ENCODE results near the gene HSH2D. TPM values are rescaled to one million over a fixed set of nuclear protein-coding genes. Genes with fewer than 3 reads are reported as not detected.
"Not testable (repeated sequence)": the region's sequence is repeated elsewhere in the genome, so short reads cannot be mapped to it uniquely, and the experiment has no call there.

The HSH2D gene
- total RNA-seq, 1 experiment from 2014 or later, result 0.07 TPM

DNA sequence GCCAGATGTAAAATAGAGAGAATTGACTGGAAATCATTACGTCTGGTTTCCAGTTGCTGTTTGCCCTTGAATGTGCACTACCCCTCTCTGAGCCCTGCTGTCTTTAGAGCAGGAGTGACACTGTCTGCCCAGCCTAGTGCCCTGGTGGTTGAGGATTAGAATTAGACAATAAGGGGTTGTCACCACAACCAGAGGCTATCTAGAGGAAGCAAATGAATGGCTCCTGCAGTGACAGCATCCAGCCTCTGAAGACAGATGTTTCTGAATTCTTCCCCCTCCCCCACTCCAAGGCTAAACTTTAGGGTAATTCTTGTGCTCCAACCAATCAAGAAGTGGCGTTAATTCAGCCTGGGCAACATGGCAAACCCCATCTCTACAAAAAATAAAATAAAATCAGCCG lies 29.8 kb upstream of the HSH2D start:
- H3K36me3 ChIP-seq (replicated peaks; ENCODE audit: control insufficient read depth, insufficient read depth, low read length), result peaks cover 13% of the 10 kb centered on the region
- no peak overlapping the region for H3K4me3 ChIP-seq (ENCODE audit: insufficient read depth, low read depth, low read length)
- no peak for DNase-seq
- H3K27me3 ChIP-seq (ENCODE audit: control insufficient read depth, insufficient read depth, low read length), result no peaks in the 10 kb centered on the region

GRCh38 chr19:16115301-16116039 lies 28.0 kb upstream of the HSH2D start:
- no peak overlapping the region for H3K4me3 ChIP-seq (ENCODE audit: insufficient read depth, low read depth, low read length)
- peaks cover 20% of the 10 kb centered on the region for H3K36me3 ChIP-seq (replicated peaks; ENCODE audit: control insufficient read depth, insufficient read depth, low read length)
- DNase-seq, result no peak
- H3K27me3 ChIP-seq (ENCODE audit: control insufficient read depth, insufficient read depth, low read length), result no peaks in the 10 kb centered on the region

GRCh38 chr19:16116067-16116466 lies 27.4 kb upstream of the HSH2D start:
- no peaks in the 10 kb centered on the region for H3K27me3 ChIP-seq (ENCODE audit: control insufficient read depth, insufficient read depth, low read length)
- DNase-seq, result no peak
- H3K36me3 ChIP-seq (replicated peaks; ENCODE audit: control insufficient read depth, insufficient read depth, low read length), result peaks cover 20% of the 10 kb centered on the region
- H3K4me3 ChIP-seq (ENCODE audit: insufficient read depth, low read depth, low read length), result no peak overlapping the region

DNA sequence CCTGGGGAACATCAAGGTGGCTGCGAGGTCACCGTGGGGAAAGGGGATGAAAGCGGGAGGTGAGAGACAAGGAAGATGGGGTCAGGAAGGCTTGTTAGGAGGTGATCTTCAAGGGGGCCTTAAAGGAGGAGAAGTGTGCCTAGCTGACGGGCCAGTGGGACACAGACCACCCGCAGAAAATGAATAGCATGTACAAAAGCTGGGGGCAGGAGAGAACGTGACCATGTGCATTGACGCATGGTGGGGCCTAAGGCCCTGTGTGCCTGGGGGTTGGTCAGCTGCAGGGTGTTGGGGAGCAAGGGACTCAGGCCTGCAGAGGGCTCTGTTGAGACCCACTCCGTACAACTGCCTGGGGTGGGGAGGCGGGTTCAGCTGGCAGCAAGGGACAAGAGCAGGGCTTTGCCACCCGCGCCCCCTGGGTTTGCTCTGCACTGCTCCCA lies 25.9 kb upstream of the HSH2D start:
- Histone ChIP-seq H3K4me3 (ENCODE audit: insufficient read depth, low read depth, low read length) (no peak overlapping the region), H3K27me3 (ENCODE audit: control insufficient read depth, insufficient read depth, low read length) (no peaks in the 10 kb centered on the region), H3K36me3 (replicated peaks; ENCODE audit: control insufficient read depth, insufficient read depth, low read length) (peaks cover 27% of the 10 kb centered on the region)
- DNase-seq, result peak; percentile 79

DNA sequence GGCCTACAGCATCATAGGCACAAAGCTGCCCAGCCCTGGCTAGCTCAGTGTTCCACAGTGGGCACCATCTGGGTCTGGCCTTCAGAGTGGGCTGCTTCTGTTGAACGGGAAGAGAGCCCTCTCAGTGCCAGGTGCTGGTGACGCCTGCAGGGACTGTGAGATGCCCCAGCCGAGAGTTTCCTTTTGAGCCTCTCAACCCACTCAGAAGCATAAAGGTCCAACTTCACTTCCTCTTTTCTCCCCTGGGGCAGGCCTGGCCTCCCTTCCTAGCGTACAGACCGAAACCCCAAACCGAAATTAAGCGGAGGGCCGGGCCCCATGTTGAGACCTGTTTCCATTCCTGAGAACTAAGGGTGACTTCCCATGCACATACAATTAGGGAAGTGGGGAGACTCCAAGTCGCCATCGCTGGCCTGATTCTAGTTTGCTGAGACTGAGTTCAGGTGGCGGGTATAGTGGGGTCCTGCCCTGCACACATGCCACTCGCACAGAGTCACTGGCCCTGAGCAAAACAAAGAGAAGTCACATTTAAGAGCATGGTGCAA lies 24.9 kb upstream of the HSH2D start:
- no peak for DNase-seq
- Histone ChIP-seq H3K36me3 (replicated peaks; ENCODE audit: control insufficient read depth, insufficient read depth, low read length) (peaks cover 26% of the 10 kb centered on the region), H3K4me3 (ENCODE audit: insufficient read depth, low read depth, low read length) (no peak overlapping the region), H3K27me3 (ENCODE audit: control insufficient read depth, insufficient read depth, low read length) (no peaks in the 10 kb centered on the region)

- H3K36me3 ChIP-seq (replicated peaks; ENCODE audit: control insufficient read depth, insufficient read depth, low read length), result peaks cover 29% of the 10 kb centered on the region
- H3K4me3 ChIP-seq (ENCODE audit: insufficient read depth, low read depth, low read length); H3K27me3 ChIP-seq (ENCODE audit: control insufficient read depth, insufficient read depth, low read length); DNase-seq: not testable (repeated sequence)
These were observed 24.2 kb upstream of the HSH2D start for GRCh38 chr19:16119075-16119857.

DNA sequence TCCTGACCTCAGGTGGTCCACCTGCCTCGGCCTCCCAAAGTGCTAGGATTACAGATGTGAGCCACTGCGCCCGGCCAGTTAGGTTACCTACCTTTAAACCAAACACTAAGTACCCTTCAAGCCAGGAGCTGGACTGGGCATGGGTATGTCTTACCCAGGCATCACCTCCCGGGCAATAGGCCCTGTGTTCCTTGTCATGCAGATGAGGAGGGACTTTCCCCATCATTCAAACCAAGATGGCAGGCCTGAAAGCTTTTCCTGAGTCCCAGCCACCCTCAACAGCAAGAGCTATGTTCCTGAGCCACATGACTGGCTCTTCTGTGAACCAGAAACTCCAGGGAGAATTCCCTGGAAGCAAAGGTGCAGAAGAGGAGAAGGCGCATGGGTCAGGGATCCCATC lies 22.3 kb upstream of the HSH2D start:
- Histone ChIP-seq H3K36me3 (replicated peaks; ENCODE audit: control insufficient read depth, insufficient read depth, low read length) (peaks cover 32% of the 10 kb centered on the region), H3K27me3 (ENCODE audit: control insufficient read depth, insufficient read depth, low read length) (no peaks in the 10 kb centered on the region), H3K4me3 (ENCODE audit: insufficient read depth, low read depth, low read length) (no peak overlapping the region)
- peak; percentile 56 for DNase-seq

GRCh38 chr19:16121967-16122366 lies 21.5 kb upstream of the HSH2D start:
- Histone ChIP-seq H3K4me3 (ENCODE audit: insufficient read depth, low read depth, low read length) (no peak overlapping the region), H3K36me3 (replicated peaks; ENCODE audit: control insufficient read depth, insufficient read depth, low read length) (peaks cover 36% of the 10 kb centered on the region), H3K27me3 (ENCODE audit: control insufficient read depth, insufficient read depth, low read length) (no peaks in the 10 kb centered on the region)
- DNase-seq, result no peak

GRCh38 chr19:16124953-16125352 lies 18.5 kb upstream of the HSH2D start:
- no peak overlapping the region for H3K4me3 ChIP-seq (ENCODE audit: insufficient read depth, low read depth, low read length)

GRCh38 chr19:16125737-16126495 lies 17.6 kb upstream of the HSH2D start:
- DNase-seq, result no peak
- no peaks in the 10 kb centered on the region for H3K27me3 ChIP-seq (ENCODE audit: control insufficient read depth, insufficient read depth, low read length)
- peaks cover 39% of the 10 kb centered on the region for H3K36me3 ChIP-seq (replicated peaks; ENCODE audit: control insufficient read depth, insufficient read depth, low read length)
- H3K4me3 ChIP-seq (ENCODE audit: insufficient read depth, low read depth, low read length), result no peak overlapping the region

More at GRCh38 chr19:16124953-16125352, 18.5 kb upstream of the HSH2D start:
- DNase-seq, result no peak
- H3K27me3 ChIP-seq (ENCODE audit: control insufficient read depth, insufficient read depth, low read length), result no peaks in the 10 kb centered on the region
- H3K36me3 ChIP-seq (replicated peaks; ENCODE audit: control insufficient read depth, insufficient read depth, low read length), result peaks cover 39% of the 10 kb centered on the region

GRCh38 chr19:16127080-16127479 lies 16.4 kb upstream of the HSH2D start:
- H3K4me3 ChIP-seq (ENCODE audit: insufficient read depth, low read depth, low read length), result no peak overlapping the region
- no peak for DNase-seq
- no peaks in the 10 kb centered on the region for H3K27me3 ChIP-seq (ENCODE audit: control insufficient read depth, insufficient read depth, low read length)
- H3K36me3 ChIP-seq (replicated peaks; ENCODE audit: control insufficient read depth, insufficient read depth, low read length), result peaks cover 34% of the 10 kb centered on the region

GRCh38 chr19:16127776-16128371 lies 15.6 kb upstream of the HSH2D start:
- H3K4me3 ChIP-seq (ENCODE audit: insufficient read depth, low read depth, low read length), result no peak overlapping the region
- no peak for DNase-seq
- no peaks in the 10 kb centered on the region for H3K27me3 ChIP-seq (ENCODE audit: control insufficient read depth, insufficient read depth, low read length)
- H3K36me3 ChIP-seq (replicated peaks; ENCODE audit: control insufficient read depth, insufficient read depth, low read length), result peaks cover 36% of the 10 kb centered on the region

DNA sequence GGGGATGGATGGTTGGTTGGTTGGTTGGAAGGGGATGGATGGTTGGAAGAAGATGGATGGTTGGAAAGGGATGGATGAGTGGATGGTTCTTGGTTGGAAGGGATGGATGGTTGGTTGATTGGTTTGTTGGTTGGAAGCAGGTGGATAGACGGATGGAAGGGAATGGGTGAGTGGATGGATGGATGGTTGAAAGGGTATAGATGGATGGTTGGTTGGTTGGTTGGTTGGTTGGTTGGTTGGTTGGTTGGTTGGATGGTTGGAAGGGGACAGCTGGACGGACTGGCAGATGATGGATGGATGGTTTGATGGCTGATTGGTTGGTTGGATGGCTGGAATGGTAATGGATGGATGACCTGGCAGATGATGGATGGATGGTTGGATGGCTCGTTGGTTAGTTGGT lies 11.8 kb upstream of the HSH2D start:
- Histone ChIP-seq H3K27me3 (ENCODE audit: control insufficient read depth, insufficient read depth, low read length) (no peaks in the 10 kb centered on the region), H3K36me3 (replicated peaks; ENCODE audit: control insufficient read depth, insufficient read depth, low read length) (peaks cover 29% of the 10 kb centered on the region), H3K4me3 (ENCODE audit: insufficient read depth, low read depth, low read length) (no peak overlapping the region)
- no peak for DNase-seq

DNA sequence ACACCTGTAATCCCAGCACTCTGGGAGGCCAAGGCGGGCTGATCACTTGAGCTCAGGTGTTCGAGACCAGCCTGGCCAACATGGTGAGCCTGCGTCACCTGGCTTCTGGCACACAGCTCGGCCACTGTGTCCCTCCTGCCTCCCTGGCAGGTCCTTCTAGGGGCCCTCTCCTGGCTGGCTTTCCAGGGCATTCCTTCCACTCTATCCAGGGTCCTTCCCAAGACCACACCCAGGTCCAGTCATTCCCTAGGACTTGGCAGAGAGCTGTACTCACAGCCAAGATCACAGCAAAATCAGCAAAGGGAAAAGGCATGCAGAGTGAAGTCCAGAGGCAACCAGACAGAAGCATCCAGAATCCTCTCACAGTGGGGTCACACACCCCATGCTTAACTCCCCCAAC lies 9.7 kb upstream of the HSH2D start:
- no peak for DNase-seq
- H3K36me3 ChIP-seq (replicated peaks; ENCODE audit: control insufficient read depth, insufficient read depth, low read length), result peaks cover 22% of the 10 kb centered on the region
- H3K27me3 ChIP-seq (ENCODE audit: control insufficient read depth, insufficient read depth, low read length), result no peaks in the 10 kb centered on the region
- H3K4me3 ChIP-seq (ENCODE audit: insufficient read depth, low read depth, low read length), result no peak overlapping the region
